Neuron (in vitro differentiated cells): ENCODE data around the gene SERPINI1.

ENCODE experiments used
- H2AFZ ChIP-seq: one replicate; pipeline ENCODE4 v1.6.1; 2013; ENCODE audit warnings: low read depth, mild to moderate bottlenecking, inconsistent platforms, low read length, moderate library complexity
- H3K27me3 ChIP-seq: one replicate; pipeline ENCODE4 v1.6.1; 2013; ENCODE audit warnings: low read length; ENCODE audit not compliant: insufficient read depth
- H3K36me3 ChIP-seq: one replicate; pipeline ENCODE4 v1.6.1; 2013; ENCODE audit warnings: low read length; ENCODE audit not compliant: insufficient read depth
- H3K4me1 ChIP-seq: one replicate; pipeline ENCODE4 v1.6.1; 2013; ENCODE audit warnings: low read length; ENCODE audit not compliant: insufficient read depth
- H3K4me3 ChIP-seq: 2 replicates; pipeline ENCODE4 v1.5.1; 2013; ENCODE audit warnings: mild to moderate bottlenecking, low read length, moderate library complexity
- H3K9me3 ChIP-seq: one replicate; pipeline ENCODE4 v1.6.1; 2013; ENCODE audit warnings: low read length

The SERPINI1 gene, protein sequence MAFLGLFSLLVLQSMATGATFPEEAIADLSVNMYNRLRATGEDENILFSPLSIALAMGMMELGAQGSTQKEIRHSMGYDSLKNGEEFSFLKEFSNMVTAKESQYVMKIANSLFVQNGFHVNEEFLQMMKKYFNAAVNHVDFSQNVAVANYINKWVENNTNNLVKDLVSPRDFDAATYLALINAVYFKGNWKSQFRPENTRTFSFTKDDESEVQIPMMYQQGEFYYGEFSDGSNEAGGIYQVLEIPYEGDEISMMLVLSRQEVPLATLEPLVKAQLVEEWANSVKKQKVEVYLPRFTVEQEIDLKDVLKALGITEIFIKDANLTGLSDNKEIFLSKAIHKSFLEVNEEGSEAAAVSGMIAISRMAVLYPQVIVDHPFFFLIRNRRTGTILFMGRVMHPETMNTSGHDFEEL

DNA sequence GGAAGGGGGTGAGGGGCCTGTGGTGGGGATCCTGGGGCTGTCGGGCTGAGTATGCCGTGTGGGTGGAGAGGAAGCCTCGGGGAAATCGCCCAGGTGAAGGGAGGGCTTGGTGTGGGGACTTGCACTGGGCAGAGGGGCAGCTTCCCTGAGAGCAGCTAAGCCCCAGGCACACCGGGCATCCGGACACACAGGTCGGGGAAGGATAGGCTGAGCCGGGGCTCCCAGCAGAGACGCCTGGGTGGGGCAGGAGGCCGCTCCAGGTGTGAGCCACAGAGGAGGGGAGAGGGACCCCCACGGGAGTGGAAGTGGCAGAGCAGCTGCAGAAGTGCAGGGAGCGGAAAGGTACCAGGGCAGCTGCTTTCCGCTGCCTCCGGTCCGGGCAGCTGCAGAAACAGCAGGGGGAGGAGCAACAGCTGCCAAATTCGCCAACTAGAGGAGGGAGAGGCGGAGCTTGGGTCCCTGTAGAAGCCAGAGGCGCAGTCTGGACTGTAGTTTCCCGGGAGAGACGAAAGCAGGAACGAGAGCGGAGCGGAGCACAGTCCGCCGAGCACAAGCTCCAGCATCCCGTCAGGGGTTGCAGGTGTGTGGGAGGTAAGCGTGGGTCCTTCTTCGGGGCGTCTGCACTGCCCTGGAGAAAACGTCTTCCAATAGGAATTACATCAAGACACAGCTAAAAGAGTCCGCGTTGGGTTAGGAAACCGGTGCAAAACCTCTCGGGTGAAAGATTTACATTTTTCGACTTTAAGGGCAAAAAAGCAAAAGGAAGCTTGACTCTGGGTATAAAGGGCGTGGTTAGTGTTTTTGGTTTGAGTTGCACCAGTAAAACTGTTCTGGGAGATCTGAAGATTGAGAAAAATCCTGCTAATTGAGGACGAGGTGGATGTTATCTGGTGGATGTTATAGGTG is at the start of gene SERPINI1:
Gene SERPINI1, plus strand, starts transcription at position 489 of the 906 bp plus-strand sequence. CDS start 53,408 bp downstream, outside the sequence.
- Histone ChIP-seq H2AFZ (peak within 1 kb of the TSS; percentile 94), H3K4me1 (peaks cover 21% of the 10 kb centered on the region), H3K36me3 (no peaks in the 10 kb centered on the region), H3K4me3 (peak within 1 kb of the TSS; percentile 83), H3K9me3 (no peaks in the 10 kb centered on the region), H3K27me3 (no peaks in the 10 kb centered on the region)

DNA sequence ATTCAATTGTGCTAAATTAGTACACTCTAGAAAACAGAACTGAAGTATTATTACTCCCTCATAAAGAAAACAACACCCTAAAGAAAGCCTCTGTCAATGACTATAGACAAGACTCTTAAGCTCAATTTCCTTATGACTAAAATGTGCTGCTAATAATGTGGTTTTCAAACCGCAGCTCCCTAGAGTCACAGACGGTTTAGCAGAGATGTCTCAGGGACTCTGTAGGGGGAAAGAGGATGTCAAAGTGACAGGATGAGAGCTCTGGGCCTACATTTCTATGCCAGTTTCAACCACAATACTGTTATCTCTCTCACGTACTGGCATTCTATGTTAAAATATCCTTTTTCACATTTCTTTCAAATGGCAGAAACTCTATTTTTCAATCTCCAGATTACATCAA is 44.2 kb upstream of the SERPINI1 start:
- Histone ChIP-seq H3K4me3 (no peak overlapping the region), H3K9me3 (no peaks in the 10 kb centered on the region), H2AFZ (no peak overlapping the region), H3K4me1 (peaks cover 3% of the 10 kb centered on the region), H3K27me3 (no peaks in the 10 kb centered on the region), H3K36me3 (peaks cover 38% of the 10 kb centered on the region)

GRCh38 chr3:167694121-167694520 is 41.4 kb upstream of the SERPINI1 start:
- Histone ChIP-seq H3K4me3 (no peak overlapping the region), H3K4me1 (no peaks in the 10 kb centered on the region), H2AFZ (no peak overlapping the region), H3K36me3 (peaks cover 41% of the 10 kb centered on the region), H3K9me3 (no peaks in the 10 kb centered on the region), H3K27me3 (no peaks in the 10 kb centered on the region)

GRCh38 chr3:167700046-167700445 is 35.5 kb upstream of the SERPINI1 start:
- Histone ChIP-seq H3K36me3 (peaks cover 51% of the 10 kb centered on the region), H3K4me1 (no peaks in the 10 kb centered on the region), H3K27me3 (no peaks in the 10 kb centered on the region), H3K9me3 (peaks cover 5% of the 10 kb centered on the region), H2AFZ (no peak overlapping the region), H3K4me3 (no peak overlapping the region)

DNA sequence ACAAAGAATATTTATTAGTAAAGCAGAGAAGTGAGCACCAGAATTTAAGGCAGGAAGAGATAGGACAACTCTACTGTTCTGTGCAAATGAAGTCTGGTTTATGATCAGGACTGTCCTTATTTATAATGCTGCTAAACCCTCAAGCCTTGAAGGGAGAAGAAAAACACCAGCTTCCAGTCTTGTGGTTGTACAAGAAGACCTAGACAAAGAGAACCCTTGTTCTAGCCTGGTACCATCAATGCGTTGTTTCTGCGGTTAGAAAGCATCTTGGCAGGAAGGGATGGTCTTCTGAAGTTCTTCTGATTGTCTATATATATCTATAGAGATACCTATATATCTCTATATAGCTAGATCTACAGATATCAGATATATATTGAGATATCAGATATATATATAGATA is 34.6 kb upstream of the SERPINI1 start:
- Histone ChIP-seq H2AFZ (no peak overlapping the region), H3K36me3 (peaks cover 45% of the 10 kb centered on the region), H3K27me3 (no peaks in the 10 kb centered on the region), H3K9me3 (peaks cover 5% of the 10 kb centered on the region), H3K4me3 (no peak overlapping the region), H3K4me1 (no peaks in the 10 kb centered on the region)

GRCh38 chr3:167705840-167706239 is 29.7 kb upstream of the SERPINI1 start:
- Histone ChIP-seq H3K4me1 (no peaks in the 10 kb centered on the region), H3K4me3 (no peak overlapping the region), H3K27me3 (no peaks in the 10 kb centered on the region), H2AFZ (no peak overlapping the region), H3K36me3 (peaks cover 49% of the 10 kb centered on the region), H3K9me3 (peaks cover 6% of the 10 kb centered on the region)

GRCh38 chr3:167709690-167710089 is 25.8 kb upstream of the SERPINI1 start:
- Histone ChIP-seq H3K4me3 (no peak overlapping the region), H3K36me3 (peaks cover 33% of the 10 kb centered on the region), H3K27me3 (no peaks in the 10 kb centered on the region), H2AFZ (no peak overlapping the region), H3K4me1 (no peaks in the 10 kb centered on the region), H3K9me3 (peaks cover 3% of the 10 kb centered on the region)

GRCh38 chr3:167710552-167710951 is 25.0 kb upstream of the SERPINI1 start:
- no peak overlapping the region for H2AFZ ChIP-seq
- H3K27me3 ChIP-seq, result no peaks in the 10 kb centered on the region
- peaks cover 34% of the 10 kb centered on the region for H3K36me3 ChIP-seq
- H3K9me3 ChIP-seq, result peaks cover 3% of the 10 kb centered on the region
- H3K4me1 ChIP-seq, result no peaks in the 10 kb centered on the region
- H3K4me3 ChIP-seq, result no peak overlapping the region

GRCh38 chr3:167711439-167711838 is 24.1 kb upstream of the SERPINI1 start:
- Histone ChIP-seq H3K4me3 (no peak overlapping the region), H2AFZ (no peak overlapping the region), H3K36me3 (peaks cover 33% of the 10 kb centered on the region), H3K4me1 (no peaks in the 10 kb centered on the region), H3K9me3 (peaks cover 3% of the 10 kb centered on the region), H3K27me3 (no peaks in the 10 kb centered on the region)

GRCh38 chr3:167712445-167712844 is 23.1 kb upstream of the SERPINI1 start:
- Histone ChIP-seq H3K27me3 (no peaks in the 10 kb centered on the region), H2AFZ (no peak overlapping the region), H3K4me3 (no peak overlapping the region), H3K36me3 (peaks cover 38% of the 10 kb centered on the region), H3K4me1 (no peaks in the 10 kb centered on the region), H3K9me3 (peaks cover 6% of the 10 kb centered on the region)

GRCh38 chr3:167714871-167715270 is 20.6 kb upstream of the SERPINI1 start:
- no peak overlapping the region for H2AFZ ChIP-seq
- H3K36me3 ChIP-seq, result peaks cover 50% of the 10 kb centered on the region
- no peak overlapping the region for H3K4me3 ChIP-seq
- H3K9me3 ChIP-seq, result peaks cover 6% of the 10 kb centered on the region
- H3K4me1 ChIP-seq, result no peaks in the 10 kb centered on the region
- H3K27me3 ChIP-seq, result no peaks in the 10 kb centered on the region

DNA sequence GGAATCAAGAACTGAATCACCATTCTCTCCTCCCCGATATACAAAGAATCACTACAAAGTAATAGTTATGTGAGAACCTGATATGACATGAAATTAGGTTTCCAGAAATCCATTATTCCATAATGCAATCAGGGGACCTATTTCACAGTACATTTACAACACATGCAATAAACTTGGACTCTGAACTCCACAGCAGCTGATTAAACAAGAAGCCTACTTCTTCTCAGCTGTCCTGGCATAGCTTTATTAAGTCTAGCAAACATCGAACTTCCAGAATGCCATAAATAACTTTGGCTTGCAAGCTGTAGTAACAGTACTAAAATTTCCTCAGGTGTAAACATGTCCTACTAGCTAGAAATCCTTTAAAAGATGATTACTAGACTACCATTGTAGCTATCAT is 18.6 kb upstream of the SERPINI1 start:
- no peak overlapping the region for H2AFZ ChIP-seq
- H3K4me1 ChIP-seq, result no peaks in the 10 kb centered on the region
- peaks cover 3% of the 10 kb centered on the region for H3K9me3 ChIP-seq
- peaks cover 40% of the 10 kb centered on the region for H3K36me3 ChIP-seq
- H3K27me3 ChIP-seq, result no peaks in the 10 kb centered on the region
- H3K4me3 ChIP-seq, result no peak overlapping the region

- H3K27me3 ChIP-seq, result no peaks in the 10 kb centered on the region
- H3K4me3 ChIP-seq, result no peak overlapping the region
- no peak overlapping the region for H2AFZ ChIP-seq
- peaks cover 40% of the 10 kb centered on the region for H3K36me3 ChIP-seq
- H3K4me1 ChIP-seq, result peaks cover 4% of the 10 kb centered on the region
- H3K9me3 ChIP-seq, result peaks cover 3% of the 10 kb centered on the region
Measured at GRCh38 chr3:167718582-167718981, 16.9 kb upstream of the SERPINI1 start.
